Upper lobe of right lung (tissue), 1 donor: Measurements from ENCODE around the gene DNAJC27. TPM values are rescaled to one million over a fixed set of nuclear protein-coding genes. Genes with fewer than 3 reads are reported as not detected.
"Not testable (repeated sequence)": the region's sequence is repeated elsewhere in the genome, so short reads cannot be mapped to it uniquely, and the experiment has no call there.

Experiments used
- ATAC-seq: fragments of 200-7000 bp; cut with Tn5 transposase; one replicate; pipeline ENCODE4 v1.9.1; 2020; ENCODE audit warnings: mild to moderate bottlenecking, moderate library complexity
- DNase-seq: peaks from one replicate; pipeline ENCODE4 v3.0.0-alpha.2; 2020
- H3K27ac ChIP-seq: fragments of 200-600 bp; one replicate; pipeline ENCODE4 v1.8.0; 2022
- H3K27me3 ChIP-seq: fragments of 200-600 bp; one replicate; pipeline ENCODE4 v1.8.0; 2022; ENCODE audit warnings: mild to moderate bottlenecking
- H3K36me3 ChIP-seq: fragments of 200-600 bp; one replicate; pipeline ENCODE4 v1.8.0; 2022
- H3K4me1 ChIP-seq: fragments of 200-600 bp; one replicate; pipeline ENCODE4 v1.8.0; 2022
- H3K4me3 ChIP-seq: fragments of 200-600 bp; one replicate; pipeline ENCODE4 v1.8.0; 2022; ENCODE audit warnings: mild to moderate bottlenecking
- H3K9me3 ChIP-seq: fragments of 200-600 bp; one replicate; pipeline ENCODE4 v1.8.0; 2022
- CTCF ChIP-seq: fragments of 200-600 bp; IDR thresholded peaks from one replicate; pipeline ENCODE4 v1.8.0; 2022; ENCODE audit warnings: antibody characterized with exemption
- intact Hi-C: fragments of 100-400 bp; cut with DNase I; formaldehyde crosslinking; loops from one replicate; pipeline ENCODE4 v1.11.0; 2022
- long read RNA-seq: library from polyadenylated mRNA; unstranded; transcript quantifications from one replicate; pipeline ENCODE4 v2.0.0, GENCODE V29; 2021
- total RNA-seq: library from RNA; stranded (reverse); fragmentation: NEBNext Ultra II Directional; extraction: Animal tissue kit (Norgen Biotek cat#: 25700); gene quantifications from one replicate; pipeline ENCODE4 v1.2.1, GENCODE V29; 2021
- donor health status: DM: no; HTN: yes; CAD: no; lungs with severe emphysema.

The DNAJC27 gene
- total RNA-seq: 7.5 TPM
- long read RNA-seq, full-length matches to known transcripts: 2 of 13 reads
- long read RNA-seq, partial matches to known transcripts: 0 of 13 reads
- long read RNA-seq, other reads (novel, unspliced or antisense): 11 of 13 reads

GRCh38 chr2:24971536-24972314 lies at the start of gene DNAJC27:
TSS of gene DNAJC27 (minus strand) at chr2:24971955. CDS start at chr2:24971904, 51 bp downstream.
- Histone ChIP-seq H3K27me3 (no peaks in the 10 kb centered on the region), H3K36me3 (peaks cover 6% of the 10 kb centered on the region), H3K4me1 (peaks cover 4% of the 10 kb centered on the region), H3K27ac (peak within 1 kb of the TSS; percentile 95), H3K4me3 (peak within 1 kb of the TSS; percentile 81), H3K9me3 (no peaks in the 10 kb centered on the region)
- intact Hi-C loops: no loop called here
- peak; percentile 99 for DNase-seq
- TF ChIP-seq CTCF: no peak
- ATAC-seq: peak; percentile 97

- DNase-seq: no peak
- H3K4me3 ChIP-seq: no peak overlapping the region
- H3K9me3 ChIP-seq: no peaks in the 10 kb centered on the region
- ATAC-seq: no peak
- H3K27me3 ChIP-seq: no peaks in the 10 kb centered on the region
- no peaks in the 10 kb centered on the region for H3K36me3 ChIP-seq
- intact Hi-C loops: no loop called here
- no peak overlapping the region for H3K27ac ChIP-seq
- TF ChIP-seq CTCF: no peak
- no peaks in the 10 kb centered on the region for H3K4me1 ChIP-seq
Measured at GRCh38 chr2:25018681-25019080, 46.9 kb upstream of the DNAJC27 start.

- intact Hi-C loops: no loop called here
- H3K4me3 ChIP-seq: no peak overlapping the region
- H3K36me3 ChIP-seq: no peaks in the 10 kb centered on the region
- DNase-seq: no peak
- no peaks in the 10 kb centered on the region for H3K4me1 ChIP-seq
- H3K27ac ChIP-seq: no peak overlapping the region
- no peaks in the 10 kb centered on the region for H3K9me3 ChIP-seq
- ATAC-seq: no peak
- TF ChIP-seq CTCF: no peak
- no peaks in the 10 kb centered on the region for H3K27me3 ChIP-seq
Measured at GRCh38 chr2:25014631-25015030, 42.9 kb upstream of the DNAJC27 start.

- ATAC-seq, H3K27me3 ChIP-seq, H3K4me1 ChIP-seq, H3K36me3 ChIP-seq, H3K4me3 ChIP-seq, H3K27ac ChIP-seq, DNase-seq, H3K9me3 ChIP-seq, intact Hi-C loops: not testable (repeated sequence)
Measured at GRCh38 chr2:25011342-25011741, 39.6 kb upstream of the DNAJC27 start.

- TF ChIP-seq CTCF: no peak
- Histone ChIP-seq H3K4me3 (no peak overlapping the region), H3K27me3 (no peaks in the 10 kb centered on the region), H3K27ac (no peak overlapping the region), H3K9me3 (no peaks in the 10 kb centered on the region), H3K4me1 (no peaks in the 10 kb centered on the region), H3K36me3 (no peaks in the 10 kb centered on the region)
- no peak for ATAC-seq
- intact Hi-C loops: no loop called here
- no peak for DNase-seq
Measured at GRCh38 chr2:25009954-25010353, 38.2 kb upstream of the DNAJC27 start.

GRCh38 chr2:25002066-25002465 lies 30.3 kb upstream of the DNAJC27 start:
- intact Hi-C loops: no loop called here
- Histone ChIP-seq H3K4me1 (no peaks in the 10 kb centered on the region), H3K9me3 (no peaks in the 10 kb centered on the region), H3K4me3 (no peak overlapping the region), H3K27me3 (no peaks in the 10 kb centered on the region), H3K27ac (no peak overlapping the region), H3K36me3 (no peaks in the 10 kb centered on the region)
- no peak for TF ChIP-seq CTCF
- DNase-seq (no peak), ATAC-seq (no peak)
